Measurements from ENCODE around the gene STK25. TPM values are rescaled to one million over a fixed set of nuclear protein-coding genes. Genes with fewer than 3 reads are reported as not detected.

The STK25 gene
- total RNA-seq, 1 donor from 2014 or later: 316 TPM

DNA sequence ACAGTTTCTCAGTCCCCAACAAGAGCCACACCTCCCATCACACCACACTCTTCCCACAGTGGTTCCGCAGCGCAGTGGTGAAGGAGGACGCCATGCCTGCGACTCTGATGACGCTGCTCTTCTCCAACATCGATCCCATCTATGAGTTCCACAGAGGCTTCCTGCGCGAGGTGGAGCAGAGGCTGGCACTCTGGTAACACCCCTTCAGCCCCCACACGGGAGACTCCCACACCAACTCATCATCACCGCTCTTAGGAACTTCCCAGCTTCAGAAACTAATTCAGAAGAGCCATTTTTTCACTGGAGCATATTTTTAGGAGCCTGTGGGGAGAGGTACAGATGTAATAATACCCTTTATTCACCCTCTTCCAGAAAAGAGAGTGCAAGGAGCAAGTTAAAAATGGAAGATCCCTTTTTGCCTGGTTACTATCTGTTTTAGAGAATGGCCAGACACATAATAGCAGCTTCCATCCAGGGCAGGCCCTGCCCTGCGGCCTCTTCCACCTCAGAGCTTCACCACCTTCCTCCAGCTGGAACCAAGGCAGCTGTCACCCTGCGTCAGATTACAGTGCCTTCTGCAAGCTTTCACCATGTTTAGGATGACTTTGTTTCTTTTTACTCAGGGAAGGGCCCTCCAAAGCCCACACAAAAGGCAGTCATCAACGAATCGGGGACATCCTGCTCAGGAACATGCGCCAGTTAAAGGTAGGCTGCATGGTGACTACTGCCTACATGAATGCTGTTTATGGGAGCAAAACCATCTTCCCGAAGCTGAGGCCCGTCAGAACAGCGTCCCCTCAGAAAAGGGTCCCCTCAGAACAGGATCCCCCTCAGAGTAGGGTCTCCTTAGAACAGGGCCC is 44.9 kb downstream of the STK25 start:
- no peak for DNase-seq (ENCODE audit: low read depth)
- no peak for TF ChIP-seq CTCF (IDR thresholded peaks at IDR 0.05; ENCODE audit: insufficient read depth, low read length, poor library complexity, severe bottlenecking)
- Histone ChIP-seq H3K4me3 (ENCODE audit: low read depth, low read length) (no peak overlapping the region), H3K27me3 (ENCODE audit: control insufficient read depth, insufficient read depth, low read length) (no peaks in the 10 kb centered on the region), H3K36me3 (ENCODE audit: control insufficient read depth, insufficient read depth, low read length) (no peaks in the 10 kb centered on the region)

GRCh38 chr2:241461693-241462677 is 46.4 kb downstream of the STK25 start:
- Histone ChIP-seq H3K27me3 (ENCODE audit: control insufficient read depth, insufficient read depth, low read length) (no peaks in the 10 kb centered on the region), H3K36me3 (ENCODE audit: control insufficient read depth, insufficient read depth, low read length) (no peaks in the 10 kb centered on the region), H3K4me3 (ENCODE audit: low read depth, low read length) (no peak overlapping the region)
- TF ChIP-seq CTCF (IDR thresholded peaks at IDR 0.05; ENCODE audit: insufficient read depth, low read length, poor library complexity, severe bottlenecking): no peak
- no peak for DNase-seq (ENCODE audit: low read depth)

DNA sequence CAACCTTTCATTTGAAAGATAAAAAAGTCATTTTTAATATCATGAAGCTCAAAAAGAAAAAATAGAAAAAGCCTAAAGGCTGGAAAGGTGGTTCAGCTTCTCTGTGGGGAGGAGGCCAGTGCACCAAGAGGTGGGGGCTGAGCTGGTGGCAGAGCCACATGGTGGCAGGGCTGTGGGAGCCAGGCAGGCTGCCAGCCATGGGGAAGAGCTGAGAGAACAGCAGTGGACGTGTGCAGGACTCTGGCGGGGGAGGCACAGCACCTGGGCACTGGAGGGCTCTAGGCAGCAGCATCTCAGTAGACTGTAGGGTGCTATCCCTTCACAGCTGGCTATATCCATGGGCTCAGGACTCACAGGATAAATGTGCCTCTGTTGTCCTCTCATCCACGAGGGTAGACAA is 47.8 kb downstream of the STK25 start:
- TF ChIP-seq CTCF (IDR thresholded peaks at IDR 0.05; ENCODE audit: insufficient read depth, low read length, poor library complexity, severe bottlenecking): no peak
- no peaks in the 10 kb centered on the region for H3K27me3 ChIP-seq (ENCODE audit: control insufficient read depth, insufficient read depth, low read length)
- DNase-seq (ENCODE audit: low read depth): no peak
- H3K4me3 ChIP-seq (ENCODE audit: low read depth, low read length): no peak overlapping the region
- H3K36me3 ChIP-seq (ENCODE audit: control insufficient read depth, insufficient read depth, low read length): no peaks in the 10 kb centered on the region

DNA sequence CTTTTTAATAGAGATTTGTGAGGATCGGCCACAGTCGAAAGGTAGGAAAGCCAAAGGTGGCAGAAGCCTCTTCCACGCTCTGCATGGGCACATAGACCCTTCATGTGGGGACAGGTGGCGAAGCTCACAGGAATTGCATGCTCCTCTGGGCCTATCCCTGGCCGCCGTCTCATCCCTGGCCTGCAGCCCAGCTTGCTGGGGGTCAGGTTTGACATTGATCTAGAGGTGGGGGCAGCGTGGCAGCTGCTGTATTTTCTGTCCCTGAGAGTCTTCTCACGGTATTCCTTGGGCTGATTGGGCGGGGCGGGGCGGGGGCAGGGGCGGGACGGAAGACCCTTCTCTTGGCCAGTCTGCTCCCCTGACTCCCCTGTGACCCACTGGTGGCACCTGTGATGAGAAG is 48.9 kb downstream of the STK25 start:
- no peak for DNase-seq (ENCODE audit: low read depth)
- no peak for TF ChIP-seq CTCF (IDR thresholded peaks at IDR 0.05; ENCODE audit: insufficient read depth, low read length, poor library complexity, severe bottlenecking)
- Histone ChIP-seq H3K4me3 (ENCODE audit: low read depth, low read length) (no peak overlapping the region), H3K36me3 (ENCODE audit: control insufficient read depth, insufficient read depth, low read length) (no peaks in the 10 kb centered on the region), H3K27me3 (ENCODE audit: control insufficient read depth, insufficient read depth, low read length) (no peaks in the 10 kb centered on the region)

- H3K36me3 ChIP-seq (ENCODE audit: control insufficient read depth, insufficient read depth, low read length): no peaks in the 10 kb centered on the region
Observed at GRCh38 chr2:241458687-241459086, 49.7 kb downstream of the STK25 start.

More at GRCh38 chr2:241458687-241459086, 49.7 kb downstream of the STK25 start:
- no peak for DNase-seq (ENCODE audit: low read depth)
- Histone ChIP-seq H3K27me3 (ENCODE audit: control insufficient read depth, insufficient read depth, low read length) (no peaks in the 10 kb centered on the region), H3K4me3 (ENCODE audit: low read depth, low read length) (no peak overlapping the region)
- TF ChIP-seq CTCF (IDR thresholded peaks at IDR 0.05; ENCODE audit: insufficient read depth, low read length, poor library complexity, severe bottlenecking): no peak

All from kidney epithelial cell (primary cell).